ENCODE measurements around the gene FGD5.

FGD5 gene

DNA sequence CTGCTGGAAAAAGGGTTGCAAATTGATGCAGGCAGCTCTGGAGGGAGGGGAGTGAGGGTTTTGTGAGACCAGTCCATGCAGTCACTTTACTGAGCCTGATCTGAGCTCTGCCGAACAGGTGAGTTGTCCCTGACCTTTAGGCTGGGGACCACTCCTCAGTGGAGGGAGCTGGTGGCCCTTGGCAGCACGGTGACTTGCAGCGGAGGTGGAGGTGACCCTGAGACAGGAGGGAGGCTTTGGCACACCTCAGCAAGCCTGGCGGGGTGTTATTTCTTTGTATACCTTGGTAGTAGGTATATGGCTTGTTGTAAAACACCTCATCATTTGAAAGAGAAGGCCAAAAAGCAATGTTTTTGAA is 43.5 kb downstream of the FGD5 start:
- ChIA-PET POLR2A (interaction anchor here (0.6 kb wide), 1 partner anchor 470 kb away, joined by 3 read pairs; no protein-coding TSS in a partner anchor), CTCF (interaction anchor here (0.9 to 1.9 kb wide), 5 partner anchors 15 to 210 kb away, joined by 3 to 9 read pairs (median 4); partner anchors contain the start of gene CCDC174)
- H3K4me3 ChIP-seq (ENCODE audit: control insufficient read depth in 1 of 7, extremely low read depth in 1 of 7, insufficient read depth in 4 of 7, low read depth in 2 of 7, low read length in 6 of 7), result no peak overlapping the region
- H3K9me3 ChIP-seq (ENCODE audit: control extremely low read depth in 1 of 5, control insufficient read depth in 4 of 5, insufficient read depth in 2 of 5, low read depth in 1 of 5, low read length in 4 of 5), result no peaks in the 10 kb centered on the region
- no peak overlapping the region for H3K27ac ChIP-seq (ENCODE audit: insufficient read depth in 1 of 2, low read depth in 1 of 2, low read length in 2 of 2, poor library complexity in 1 of 2, severe bottlenecking in 2 of 2)
- H3K27me3 ChIP-seq (replicated peaks in 2 of 5; ENCODE audit: control insufficient read depth in 4 of 5, insufficient read depth in 5 of 5, low read length in 4 of 5), result no peaks in the 10 kb centered on the region
- peaks cover 0 to 32% (median 9%) of the 10 kb centered on the region in 4 experiments for H3K36me3 ChIP-seq (ENCODE audit: control insufficient read depth in 4 of 4, insufficient read depth in 4 of 4, low read length in 3 of 4)
- H3K4me1 ChIP-seq (ENCODE audit: control extremely low read depth in 1 of 4, control insufficient read depth in 4 of 4, insufficient read depth in 4 of 4, low read length in 3 of 4), result peaks cover 0 to 8% (median 3%) of the 10 kb centered on the region in 4 experiments
- 90% methylated on average over 3 of the region's 4 CpGs for WGBS (ENCODE audit: insufficient coverage)
- no peak for DNase-seq

DNA sequence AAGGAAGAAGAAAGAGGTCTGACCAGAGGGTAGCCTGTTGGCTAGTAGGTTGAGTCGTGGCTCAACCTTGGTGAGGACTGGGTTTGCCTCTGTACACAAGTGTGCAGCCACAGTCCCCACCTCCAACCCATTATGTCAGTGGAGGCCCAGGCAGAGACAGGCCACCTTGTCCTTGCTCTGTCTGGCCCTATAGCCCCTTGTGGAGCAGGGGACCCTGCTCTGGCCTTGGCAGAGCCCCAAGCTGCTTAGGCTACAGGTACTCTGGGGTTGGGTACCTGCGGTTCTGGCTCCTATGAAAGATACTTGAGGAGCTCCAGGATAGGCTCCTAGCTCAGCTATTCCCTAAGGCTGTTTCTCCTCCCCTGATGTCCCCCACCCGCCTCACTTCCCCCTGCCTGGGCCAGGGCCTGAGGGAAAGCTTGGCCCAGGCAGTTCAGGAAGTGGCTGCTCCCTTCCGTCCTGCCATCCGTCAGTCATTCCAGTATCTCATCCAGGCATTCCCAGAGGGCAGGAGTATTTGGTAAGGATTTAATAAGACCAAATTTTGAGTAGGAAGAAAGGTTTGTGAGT is 44.0 kb downstream of the FGD5 start:
- peaks cover 0 to 8% (median 3%) of the 10 kb centered on the region in 4 experiments for H3K4me1 ChIP-seq (ENCODE audit: control extremely low read depth in 1 of 4, control insufficient read depth in 4 of 4, insufficient read depth in 4 of 4, low read length in 3 of 4)
- no peak for DNase-seq
- CTCF ChIA-PET, result interaction anchor here (1.2 to 1.9 kb wide), 6 partner anchors 10 to 211 kb away, joined by 3 to 9 read pairs (median 4); partner anchors contain the start of gene CCDC174
- peak overlapping the region in 1 of 2 experiments; percentile 6 for H3K27ac ChIP-seq (ENCODE audit: insufficient read depth in 1 of 2, low read depth in 1 of 2, low read length in 2 of 2, poor library complexity in 1 of 2, severe bottlenecking in 2 of 2)
- no peaks in the 10 kb centered on the region for H3K27me3 ChIP-seq (replicated peaks in 2 of 5; ENCODE audit: control insufficient read depth in 4 of 5, insufficient read depth in 5 of 5, low read length in 4 of 5)
- no peaks in the 10 kb centered on the region for H3K9me3 ChIP-seq (ENCODE audit: control extremely low read depth in 1 of 5, control insufficient read depth in 4 of 5, insufficient read depth in 2 of 5, low read depth in 1 of 5, low read length in 4 of 5)
- H3K4me3 ChIP-seq (ENCODE audit: control insufficient read depth in 1 of 7, extremely low read depth in 1 of 7, insufficient read depth in 4 of 7, low read depth in 2 of 7, low read length in 6 of 7), result no peak overlapping the region
- WGBS (ENCODE audit: insufficient coverage), result 68% methylated on average over 3 of the region's 5 CpGs
- H3K36me3 ChIP-seq (ENCODE audit: control insufficient read depth in 4 of 4, insufficient read depth in 4 of 4, low read length in 3 of 4), result peaks cover 0 to 37% (median 10%) of the 10 kb centered on the region in 4 experiments
- POLR2A ChIA-PET, result no interaction called here

DNA sequence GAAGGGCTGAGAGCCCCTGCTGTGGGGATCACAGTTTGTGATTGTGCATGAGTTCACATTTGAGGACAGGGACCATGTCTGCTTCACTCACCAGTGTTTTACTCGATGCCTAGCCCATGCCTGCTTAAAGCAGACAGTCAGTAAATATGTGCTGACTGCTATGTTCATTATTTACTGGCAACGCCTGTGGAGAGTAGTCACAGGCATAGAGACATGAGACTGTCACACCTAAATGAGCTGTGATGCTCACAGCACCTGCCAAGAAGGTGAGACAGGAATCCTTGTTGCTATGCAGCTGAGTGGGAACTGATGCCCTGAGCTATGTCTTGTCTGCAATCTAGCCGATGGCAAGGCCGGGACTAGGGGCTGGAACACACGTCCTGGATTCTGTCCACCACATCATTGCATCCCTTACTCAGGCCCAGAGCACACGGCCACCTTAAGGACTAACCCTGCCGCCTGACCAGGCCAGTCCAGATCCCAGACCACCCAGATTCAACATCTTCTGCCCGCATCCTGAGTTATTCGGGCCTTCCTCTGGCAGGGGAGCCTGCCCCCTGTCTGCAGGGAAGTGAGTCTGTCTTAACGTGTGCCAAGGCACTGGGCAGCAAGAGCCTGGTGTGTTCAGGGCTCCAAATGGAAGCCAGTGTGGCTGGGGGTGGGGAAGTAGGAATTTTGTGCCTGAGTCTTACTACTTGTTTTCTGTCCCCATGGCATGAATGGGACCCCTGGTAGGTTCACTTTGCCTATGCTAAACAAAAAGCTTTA is 44.8 kb downstream of the FGD5 start:
- 98% methylated on average over 9 of the region's 10 CpGs for WGBS (ENCODE audit: insufficient coverage)
- Histone ChIP-seq H3K27ac (ENCODE audit: insufficient read depth in 1 of 2, low read depth in 1 of 2, low read length in 2 of 2, poor library complexity in 1 of 2, severe bottlenecking in 2 of 2) (peak overlapping the region in 1 of 2 experiments; percentile 6), H3K27me3 (replicated peaks in 2 of 5; ENCODE audit: control insufficient read depth in 4 of 5, insufficient read depth in 5 of 5, low read length in 4 of 5) (no peaks in the 10 kb centered on the region), H3K9me3 (ENCODE audit: control extremely low read depth in 1 of 5, control insufficient read depth in 4 of 5, insufficient read depth in 2 of 5, low read depth in 1 of 5, low read length in 4 of 5) (no peaks in the 10 kb centered on the region), H3K4me1 (ENCODE audit: control extremely low read depth in 1 of 4, control insufficient read depth in 4 of 4, insufficient read depth in 4 of 4, low read length in 3 of 4) (peaks cover 0 to 8% (median 3%) of the 10 kb centered on the region in 4 experiments), H3K4me3 (ENCODE audit: control insufficient read depth in 1 of 7, extremely low read depth in 1 of 7, insufficient read depth in 4 of 7, low read depth in 2 of 7, low read length in 6 of 7) (no peak overlapping the region), H3K36me3 (ENCODE audit: control insufficient read depth in 4 of 4, insufficient read depth in 4 of 4, low read length in 3 of 4) (peaks cover 0 to 43% (median 11%) of the 10 kb centered on the region in 4 experiments)
- CTCF ChIA-PET, result interaction anchor here (1.2 to 1.9 kb wide), 6 partner anchors 10 to 71 kb away, joined by 3 to 9 read pairs (median 4); no protein-coding TSS in a partner anchor
- POLR2A ChIA-PET, result no interaction called here
- peak in 1 of 3 donors; percentile 17 for DNase-seq

DNA sequence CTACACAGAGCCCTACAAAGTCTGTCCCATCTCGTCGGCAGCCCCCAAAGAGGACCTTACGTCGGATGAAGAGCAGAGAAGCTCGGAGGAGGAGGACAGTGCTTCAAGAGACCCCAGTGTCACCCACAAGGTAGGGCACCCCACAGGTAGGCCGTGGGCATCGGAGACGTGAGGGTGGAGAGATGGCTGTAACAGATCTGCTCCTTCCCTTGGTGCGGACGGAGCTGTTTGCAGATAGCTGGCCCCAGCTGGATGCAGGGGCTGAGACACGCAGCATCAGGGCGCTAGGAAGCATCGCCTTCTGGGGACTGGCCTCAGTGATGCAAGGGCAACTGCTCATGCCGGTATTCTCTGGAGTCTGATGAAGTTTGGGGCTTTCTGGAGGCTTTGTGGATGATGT is 45.4 kb downstream of the FGD5 start:
- WGBS (ENCODE audit: insufficient coverage), result over 99% methylated on average over 12 of the region's 14 CpGs
- Histone ChIP-seq H3K4me1 (ENCODE audit: control extremely low read depth in 1 of 4, control insufficient read depth in 4 of 4, insufficient read depth in 4 of 4, low read length in 3 of 4) (peaks cover 0 to 8% (median 3%) of the 10 kb centered on the region in 4 experiments), H3K36me3 (ENCODE audit: control insufficient read depth in 4 of 4, insufficient read depth in 4 of 4, low read length in 3 of 4) (peaks cover 0 to 43% (median 11%) of the 10 kb centered on the region in 4 experiments), H3K9me3 (ENCODE audit: control extremely low read depth in 1 of 5, control insufficient read depth in 4 of 5, insufficient read depth in 2 of 5, low read depth in 1 of 5, low read length in 4 of 5) (no peaks in the 10 kb centered on the region), H3K27ac (ENCODE audit: insufficient read depth in 1 of 2, low read depth in 1 of 2, low read length in 2 of 2, poor library complexity in 1 of 2, severe bottlenecking in 2 of 2) (no peak overlapping the region), H3K4me3 (ENCODE audit: control insufficient read depth in 1 of 7, extremely low read depth in 1 of 7, insufficient read depth in 4 of 7, low read depth in 2 of 7, low read length in 6 of 7) (no peak overlapping the region), H3K27me3 (replicated peaks in 2 of 5; ENCODE audit: control insufficient read depth in 4 of 5, insufficient read depth in 5 of 5, low read length in 4 of 5) (no peaks in the 10 kb centered on the region)
- ChIA-PET POLR2A (no interaction called here), CTCF (interaction anchor here (0.7 to 1.6 kb wide), 5 partner anchors 9 to 73 kb away, joined by 3 to 7 read pairs (median 3); no protein-coding TSS in a partner anchor)
- DNase-seq, result no peak

DNA sequence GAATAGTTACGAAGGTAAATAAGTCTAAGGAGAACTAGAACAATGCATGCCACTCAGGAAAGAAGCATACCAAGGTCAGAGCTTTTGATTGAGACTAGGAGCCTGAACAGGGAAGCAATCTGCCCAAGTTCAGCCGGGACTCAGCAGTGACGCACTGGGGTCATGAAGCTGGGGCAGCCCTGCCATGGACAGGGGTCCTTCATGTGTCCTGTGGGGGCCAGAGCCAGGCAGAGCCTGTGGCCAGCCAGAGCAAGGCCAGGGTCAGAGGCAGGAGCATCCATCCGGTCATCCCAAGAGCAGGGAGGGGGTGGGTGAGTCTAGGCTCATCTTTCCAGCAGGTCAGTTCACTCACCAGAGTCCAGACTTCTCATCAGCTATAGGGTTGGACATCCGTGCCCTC is 47.9 kb downstream of the FGD5 start:
- Histone ChIP-seq H3K9me3 (ENCODE audit: control extremely low read depth in 1 of 5, control insufficient read depth in 4 of 5, insufficient read depth in 2 of 5, low read depth in 1 of 5, low read length in 4 of 5) (no peaks in the 10 kb centered on the region), H3K27me3 (replicated peaks in 2 of 5; ENCODE audit: control insufficient read depth in 4 of 5, insufficient read depth in 5 of 5, low read length in 4 of 5) (no peaks in the 10 kb centered on the region), H3K27ac (ENCODE audit: insufficient read depth in 1 of 2, low read depth in 1 of 2, low read length in 2 of 2, poor library complexity in 1 of 2, severe bottlenecking in 2 of 2) (no peak overlapping the region), H3K4me3 (ENCODE audit: control insufficient read depth in 1 of 7, extremely low read depth in 1 of 7, insufficient read depth in 4 of 7, low read depth in 2 of 7, low read length in 6 of 7) (no peak overlapping the region), H3K4me1 (ENCODE audit: control extremely low read depth in 1 of 4, control insufficient read depth in 4 of 4, insufficient read depth in 4 of 4, low read length in 3 of 4) (peaks cover 0 to 2% (median 1%) of the 10 kb centered on the region in 4 experiments), H3K36me3 (ENCODE audit: control insufficient read depth in 4 of 4, insufficient read depth in 4 of 4, low read length in 3 of 4) (peaks cover 0 to 64% (median 19%) of the 10 kb centered on the region in 4 experiments)
- CTCF ChIA-PET, result interaction anchor here (0.6 to 1.1 kb wide), 2 partner anchors 23 to 85 kb away, joined by 3 read pairs; no protein-coding TSS in a partner anchor
- DNase-seq, result no peak
- POLR2A ChIA-PET, result no interaction called here
- 93% methylated on average over 5 of the region's 5 CpGs for WGBS (ENCODE audit: insufficient coverage)

DNA sequence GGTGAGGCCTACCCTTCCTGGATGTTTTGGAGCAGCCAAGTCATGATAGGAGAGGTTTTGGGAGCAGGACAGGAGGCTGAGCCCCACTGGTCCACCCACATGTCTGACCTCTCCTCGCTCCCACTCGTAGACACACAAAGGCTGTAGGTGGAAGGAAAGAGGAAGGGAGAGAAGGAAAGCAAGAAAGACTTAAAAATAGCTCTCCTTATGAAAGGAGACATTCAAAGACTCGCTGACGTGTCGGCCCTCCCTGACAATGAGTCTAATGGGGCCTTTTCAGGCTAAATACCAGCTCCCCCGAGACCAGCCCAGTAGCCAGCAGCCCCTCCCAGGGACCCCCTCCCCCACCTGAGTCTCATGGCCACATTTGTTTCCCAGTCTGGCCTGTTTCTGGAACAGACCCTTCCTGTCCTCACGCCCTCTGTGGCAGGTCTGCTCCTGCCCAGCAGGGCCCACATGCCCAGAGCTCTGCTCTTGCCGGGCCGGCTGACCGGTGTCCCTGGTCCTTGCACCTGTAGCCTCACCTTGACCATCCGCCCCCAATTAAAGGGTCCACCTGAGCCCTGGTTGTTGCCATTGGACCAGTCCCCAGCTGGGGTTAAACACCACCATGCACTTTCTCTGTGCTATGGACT is 49.3 kb downstream of the FGD5 start:
- H3K4me1 ChIP-seq (ENCODE audit: control extremely low read depth in 1 of 4, control insufficient read depth in 4 of 4, insufficient read depth in 4 of 4, low read length in 3 of 4), result no peaks in the 10 kb centered on the region
- 94% methylated on average over 7 of the region's 11 CpGs for WGBS (ENCODE audit: insufficient coverage)
- DNase-seq, result no peak
- H3K9me3 ChIP-seq (ENCODE audit: control extremely low read depth in 1 of 5, control insufficient read depth in 4 of 5, insufficient read depth in 2 of 5, low read depth in 1 of 5, low read length in 4 of 5), result no peaks in the 10 kb centered on the region
- H3K36me3 ChIP-seq (ENCODE audit: control insufficient read depth in 4 of 4, insufficient read depth in 4 of 4, low read length in 3 of 4), result peaks cover 0 to 68% (median 20%) of the 10 kb centered on the region in 4 experiments
- ChIA-PET POLR2A (no interaction called here), CTCF (interaction anchor here (0.7 kb wide), 1 partner anchor 76 kb away, joined by 3 read pairs; no protein-coding TSS in a partner anchor)
- no peak overlapping the region for H3K4me3 ChIP-seq (ENCODE audit: control insufficient read depth in 1 of 7, extremely low read depth in 1 of 7, insufficient read depth in 4 of 7, low read depth in 2 of 7, low read length in 6 of 7)
- no peak overlapping the region for H3K27ac ChIP-seq (ENCODE audit: insufficient read depth in 1 of 2, low read depth in 1 of 2, low read length in 2 of 2, poor library complexity in 1 of 2, severe bottlenecking in 2 of 2)
- H3K27me3 ChIP-seq (replicated peaks in 2 of 5; ENCODE audit: control insufficient read depth in 4 of 5, insufficient read depth in 5 of 5, low read length in 4 of 5), result no peaks in the 10 kb centered on the region

All from common myeloid progenitor, CD34-positive (primary cell).